NCI-H187 (cell line): ENCODE data around the gene GPR34.
"Not testable (repeated sequence)": the region's sequence is repeated elsewhere in the genome, so short reads cannot be mapped to it uniquely, and the experiment has no call there.

Experiments
- DNase-seq, 2 experiments: peaks; one replicate each; lab custom pipeline; 2025; lab: John Stamatoyannopoulos, UW

Gene GPR34

GRCh38 chrX:41688835-41689234 lies at the start of gene GPR34:
GPR34 (plus strand) TSS chrX:41688973; CDS start chrX:41695634, 6,661 bp downstream.
- DNase-seq = no peak

- DNase-seq = not testable (repeated sequence)
Measured at GRCh38 chrX:41646201-41646600, 42.6 kb upstream of the GPR34 start.

GRCh38 chrX:41653125-41653524 lies 35.6 kb upstream of the GPR34 start:
- DNase-seq = no peak

- no peak for DNase-seq
Measured at GRCh38 chrX:41655101-41655500, 33.7 kb upstream of the GPR34 start.

- DNase-seq = no peak
Measured at GRCh38 chrX:41655631-41656030, 33.1 kb upstream of the GPR34 start.

GRCh38 chrX:41661366-41662095 lies 27.2 kb upstream of the GPR34 start:
- no peak for DNase-seq

- no peak for DNase-seq
Measured at GRCh38 chrX:41664375-41664901, 24.3 kb upstream of the GPR34 start.

- no peak for DNase-seq
Measured at GRCh38 chrX:41664908-41665307, 23.9 kb upstream of the GPR34 start.

GRCh38 chrX:41665686-41666085 lies 23.1 kb upstream of the GPR34 start:
- DNase-seq = no peak

- no peak for DNase-seq
Measured at GRCh38 chrX:41666251-41666650, 22.5 kb upstream of the GPR34 start.

- DNase-seq = no peak
Measured at GRCh38 chrX:41667631-41668030, 21.1 kb upstream of the GPR34 start.

- no peak for DNase-seq
Measured at GRCh38 chrX:41670112-41670511, 18.7 kb upstream of the GPR34 start.

GRCh38 chrX:41671082-41671481 lies 17.7 kb upstream of the GPR34 start:
- no peak for DNase-seq

- DNase-seq = no peak
Measured at GRCh38 chrX:41672643-41673042, 16.1 kb upstream of the GPR34 start.

- DNase-seq = not testable (repeated sequence)
Measured at GRCh38 chrX:41676361-41676760, 12.4 kb upstream of the GPR34 start.

- no peak for DNase-seq
Measured at GRCh38 chrX:41677183-41678060, 11.4 kb upstream of the GPR34 start.

- DNase-seq = no peak
Measured at GRCh38 chrX:41684138-41684537, 4.6 kb upstream of the GPR34 start.

GRCh38 chrX:41684940-41685339 lies 3.8 kb upstream of the GPR34 start:
- no peak for DNase-seq

- DNase-seq = no peak
Measured at GRCh38 chrX:41686788-41687187, 2.0 kb upstream of the GPR34 start.

GRCh38 chrX:41688156-41688555 lies 617 bp upstream of the GPR34 start:
- DNase-seq = no peak

GRCh38 chrX:41689711-41690110 lies 938 bp downstream of the GPR34 start:
- DNase-seq = no peak

GRCh38 chrX:41692162-41692749 lies 3.5 kb downstream of the GPR34 start:
- DNase-seq = no peak

GRCh38 chrX:41693024-41693423 lies 4.3 kb downstream of the GPR34 start:
- DNase-seq = no peak
